ENCODE results near the gene ADARB1.

ADARB1 gene

GRCh38 chr21:45215213-45215612 lies 140.8 kb downstream of the ADARB1 start:
- DNase-seq: no peak

DNA sequence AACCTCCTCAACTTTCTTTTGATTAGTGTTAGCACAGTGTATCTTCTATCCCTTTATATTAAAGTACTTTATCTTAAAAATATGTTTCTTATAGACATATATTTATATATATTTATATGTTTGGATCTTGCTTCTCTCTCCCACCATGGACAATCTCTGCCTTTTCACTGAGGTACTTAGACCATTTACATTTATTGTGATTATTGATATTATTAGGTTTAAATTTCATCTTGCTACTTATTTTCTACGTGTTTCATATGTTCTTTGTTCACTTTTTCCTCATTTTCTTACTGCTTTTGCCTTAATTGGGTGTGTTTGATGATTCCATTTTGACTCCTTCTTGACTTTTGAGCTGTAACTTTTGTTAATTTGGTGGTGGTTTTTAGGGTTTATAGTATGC lies 142.6 kb downstream of the ADARB1 start:
- DNase-seq: no peak

- no peak for DNase-seq
These were observed 145.1 kb downstream of the ADARB1 start for GRCh38 chr21:45219517-45219916.

- DNase-seq: no peak
These were observed 145.7 kb downstream of the ADARB1 start for GRCh38 chr21:45220071-45220481.

DNA sequence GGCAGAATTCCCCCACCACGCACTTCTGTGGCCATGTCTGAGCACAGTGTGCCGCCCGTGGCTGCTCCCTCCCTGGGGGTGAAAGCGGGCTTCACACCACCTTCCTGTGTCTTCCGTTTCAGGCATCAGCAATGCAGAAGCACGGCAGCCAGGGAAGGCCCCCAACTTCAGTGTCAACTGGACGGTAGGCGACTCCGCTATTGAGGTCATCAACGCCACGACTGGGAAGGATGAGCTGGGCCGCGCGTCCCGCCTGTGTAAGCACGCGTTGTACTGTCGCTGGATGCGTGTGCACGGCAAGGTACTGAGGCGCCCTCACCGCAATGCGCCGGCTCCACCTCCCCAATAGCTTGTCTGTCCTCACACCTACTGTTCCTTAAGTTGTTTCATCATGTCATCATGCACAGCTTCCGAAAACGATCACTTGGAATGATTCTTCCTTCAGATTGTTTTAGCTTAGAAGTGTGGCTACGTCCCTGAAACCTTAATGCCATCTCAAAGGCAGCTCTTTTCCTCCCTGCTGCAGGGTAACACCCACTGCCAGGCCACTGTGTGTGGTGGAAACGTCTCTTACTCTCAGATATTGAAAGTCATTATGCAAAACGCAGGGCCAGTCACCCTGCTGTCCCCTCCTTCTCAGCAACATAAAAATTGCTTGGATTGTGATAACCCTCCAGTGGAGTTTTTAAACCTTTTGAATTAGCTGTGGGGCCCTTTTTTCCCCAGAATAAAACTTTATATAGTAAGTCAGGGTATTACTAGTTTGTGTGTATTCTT lies 146.5 kb downstream of the ADARB1 start:
- no peak for DNase-seq

GRCh38 chr21:45222001-45222400 lies 147.6 kb downstream of the ADARB1 start:
- DNase-seq: no peak

DNA sequence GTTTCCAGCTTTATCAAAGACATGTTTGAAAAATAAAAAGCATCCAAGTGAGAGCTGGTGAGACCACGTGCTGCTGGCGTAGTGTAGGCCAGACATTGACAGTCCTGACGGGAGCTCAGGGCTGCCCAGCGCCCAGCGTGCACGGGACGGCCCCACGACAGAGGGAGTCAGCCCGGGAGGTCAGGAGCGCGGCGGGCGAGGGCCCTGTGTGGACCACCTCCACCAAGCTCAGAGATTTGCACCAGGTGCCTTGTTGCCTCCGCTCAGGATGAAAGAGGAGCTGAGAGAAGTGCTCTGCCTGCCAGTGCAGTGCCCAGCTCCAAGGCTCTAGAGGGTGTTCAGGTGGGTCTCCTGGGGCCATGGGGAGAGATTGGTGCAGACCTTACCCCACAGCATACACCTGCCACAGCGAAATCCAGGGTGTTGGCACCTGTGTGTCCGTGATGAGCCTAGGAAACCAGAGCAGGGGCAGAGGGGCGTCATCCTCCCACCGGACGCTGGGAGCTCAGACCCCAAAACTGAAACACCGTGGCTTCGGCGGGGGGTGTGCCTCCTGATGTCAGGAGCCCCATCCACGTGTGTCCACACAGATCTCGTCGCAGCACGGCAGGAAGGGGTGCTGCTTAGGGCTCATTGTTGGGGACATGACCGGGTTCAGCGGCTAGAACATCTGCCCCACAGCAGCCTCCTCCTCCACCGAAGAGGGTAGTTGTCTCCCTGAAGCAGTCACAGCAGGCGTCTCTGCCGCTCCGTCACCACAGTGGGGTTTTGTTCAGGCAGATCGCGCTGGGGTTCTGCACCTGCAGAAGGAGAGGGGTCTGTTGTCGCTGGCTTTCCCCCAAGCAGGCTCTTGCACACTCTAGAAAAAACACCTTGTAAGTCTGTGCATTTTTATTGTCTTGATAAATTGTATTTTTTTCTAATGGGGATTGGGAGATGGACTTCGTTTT lies 149.1 kb downstream of the ADARB1 start:
- DNase-seq: no peak

DNA sequence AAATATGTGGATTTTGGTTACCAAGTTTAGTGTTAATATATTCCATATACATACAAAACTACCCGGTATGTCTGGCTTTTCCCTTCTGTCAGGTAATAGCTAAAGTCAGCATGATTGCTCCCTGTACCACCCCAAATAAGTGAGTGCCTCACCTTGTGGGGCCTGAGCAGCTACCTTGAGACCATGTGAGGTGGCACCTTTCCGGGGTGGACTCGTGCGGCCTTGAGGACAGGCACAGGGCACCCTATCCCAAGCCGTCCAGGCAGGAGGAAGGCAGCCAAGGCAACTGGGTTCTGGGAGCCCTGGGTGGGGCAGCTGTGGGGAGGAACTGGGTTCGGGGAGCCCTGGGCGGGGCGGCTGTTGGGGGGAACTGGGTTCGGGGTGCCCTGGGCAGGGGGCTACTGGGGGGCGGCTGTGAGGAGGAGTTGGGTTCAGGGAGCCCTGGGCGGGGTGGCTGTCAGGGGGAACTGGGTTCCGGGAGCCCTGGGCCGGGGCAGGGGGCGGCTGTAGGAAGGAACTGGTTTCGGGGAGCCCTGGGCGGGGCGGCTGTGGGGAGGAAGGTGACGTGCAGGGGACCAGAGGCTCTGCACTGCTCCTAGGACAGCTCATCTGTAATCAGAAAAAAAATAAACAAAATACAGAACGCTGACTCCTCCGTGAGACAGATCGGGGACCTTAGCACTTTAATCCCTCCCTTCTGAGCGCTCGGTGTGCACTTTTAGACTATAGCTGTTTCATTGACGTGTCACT lies 150.0 kb downstream of the ADARB1 start:
- DNase-seq: no peak

- DNase-seq: no peak
These were observed 150.8 kb downstream of the ADARB1 start for GRCh38 chr21:45225041-45225740.

- DNase-seq: no peak
These were observed 151.5 kb downstream of the ADARB1 start for GRCh38 chr21:45225741-45226327.

GRCh38 chr21:45226540-45227326 lies 152.4 kb downstream of the ADARB1 start:
- no peak for DNase-seq

DNA sequence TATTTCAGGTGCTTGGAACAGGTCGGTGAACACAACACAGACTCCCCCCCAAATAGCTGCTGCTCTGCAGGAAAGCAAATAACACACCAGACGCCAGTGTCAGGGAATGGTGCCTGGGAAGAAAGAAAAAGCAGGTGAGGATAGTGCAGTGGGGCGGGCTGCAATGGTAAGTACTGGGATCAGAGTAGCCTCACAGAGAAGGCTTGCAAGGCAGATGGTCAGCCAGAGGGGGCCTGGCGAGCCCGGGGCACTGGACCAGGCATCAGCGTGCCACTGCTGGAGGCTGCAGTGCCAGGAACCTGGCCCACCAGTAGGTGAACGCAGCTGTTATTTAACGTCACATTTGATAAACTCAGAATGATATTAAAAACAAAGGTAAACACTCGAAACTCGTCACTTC lies 153.4 kb downstream of the ADARB1 start:
- no peak for DNase-seq

DNA sequence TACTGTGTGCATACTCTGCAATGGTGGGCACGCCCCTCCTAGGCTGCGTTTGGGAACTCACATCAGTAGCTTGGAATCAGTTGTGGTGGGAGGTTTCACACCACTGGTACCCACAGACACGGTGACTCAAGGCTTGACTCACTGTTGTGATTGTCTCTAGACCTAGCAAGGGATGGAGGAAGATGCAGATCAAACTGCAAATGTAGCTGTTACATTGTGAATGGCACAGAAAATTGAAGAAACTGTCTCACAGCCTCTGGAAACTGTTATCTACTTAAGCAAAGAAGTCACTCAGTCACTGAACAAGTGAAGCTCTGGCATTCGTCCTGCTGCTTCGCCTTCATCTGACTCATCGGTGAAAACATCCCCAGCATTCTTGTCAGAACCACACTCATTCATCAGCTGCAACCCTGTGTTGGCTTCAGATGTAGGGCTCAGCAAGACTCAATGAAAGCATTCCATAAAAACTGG lies 153.8 kb downstream of the ADARB1 start:
- DNase-seq: no peak

DNA sequence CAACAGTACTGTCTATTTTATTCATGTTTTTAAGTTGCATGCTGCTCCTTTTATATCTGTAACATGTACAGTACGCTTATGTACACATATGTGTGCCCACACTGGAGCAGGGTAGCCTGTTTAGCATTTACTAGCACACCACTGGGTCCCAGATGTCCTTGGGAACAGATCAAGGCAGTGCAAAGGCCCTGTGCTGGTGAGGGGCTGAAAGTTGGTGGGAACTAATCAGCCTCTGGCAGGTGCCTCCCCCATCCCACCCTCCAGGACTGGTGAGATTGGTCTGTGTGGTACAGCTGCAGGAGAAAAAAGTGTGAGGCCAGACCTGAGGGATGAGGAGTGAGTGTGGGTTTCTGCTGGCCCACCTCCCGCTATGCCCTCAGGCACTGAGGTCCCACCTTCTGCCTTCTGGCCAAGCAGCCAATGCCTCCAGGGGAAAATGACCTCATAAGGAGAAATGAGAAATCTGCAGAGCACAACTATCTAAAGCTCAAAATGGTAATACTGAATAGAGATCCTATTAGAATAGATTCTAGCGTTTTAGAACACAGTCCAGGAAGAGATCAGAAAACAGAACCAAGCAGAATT lies 154.4 kb downstream of the ADARB1 start:
- DNase-seq: no peak

- no peak for DNase-seq
These were observed 157.3 kb downstream of the ADARB1 start for GRCh38 chr21:45231705-45232104.

GRCh38 chr21:45234127-45234526 lies 159.7 kb downstream of the ADARB1 start:
- no peak for DNase-seq

DNA sequence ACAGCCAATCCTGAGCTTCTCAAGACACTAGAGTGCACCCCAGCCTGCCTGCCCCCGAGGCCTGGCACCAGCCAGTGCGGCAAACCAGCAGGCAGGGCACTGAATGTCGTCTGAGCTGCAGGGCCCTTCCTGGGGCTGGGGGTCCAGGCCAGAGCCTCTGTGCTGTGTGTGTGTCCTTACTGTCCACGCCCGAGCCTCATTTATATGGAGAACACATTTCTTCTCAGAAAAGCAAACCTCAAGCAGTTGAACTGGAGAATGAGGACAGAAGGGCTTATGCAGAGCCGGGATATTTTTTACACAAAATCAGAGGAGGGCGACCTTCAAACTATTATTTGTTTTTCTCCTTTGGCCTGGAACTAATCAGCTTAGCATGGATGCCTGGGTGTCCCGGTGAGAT lies 160.6 kb downstream of the ADARB1 start:
- no peak for DNase-seq

DNA sequence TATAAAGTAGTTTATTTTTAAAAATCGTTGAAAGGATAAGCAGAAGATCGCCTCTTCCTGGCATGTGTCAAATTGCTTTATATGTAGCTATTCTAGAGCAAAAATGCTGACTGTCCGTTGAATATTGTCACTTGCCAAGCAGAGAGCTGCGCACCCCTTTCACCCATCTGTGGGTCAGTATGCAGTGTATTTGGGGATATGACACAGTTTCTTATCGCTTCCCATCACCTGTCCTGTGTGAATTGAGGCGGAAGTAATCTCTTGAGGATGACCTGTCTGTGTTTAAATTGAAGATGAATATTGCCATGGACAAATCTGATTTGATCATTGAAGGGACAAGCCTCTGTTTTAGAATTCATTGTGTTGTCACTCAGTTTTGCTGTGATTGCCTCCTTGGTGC lies 161.1 kb downstream of the ADARB1 start:
- DNase-seq: no peak

GRCh38 chr21:45236481-45236880 lies 162.1 kb downstream of the ADARB1 start:
- DNase-seq: no peak

DNA sequence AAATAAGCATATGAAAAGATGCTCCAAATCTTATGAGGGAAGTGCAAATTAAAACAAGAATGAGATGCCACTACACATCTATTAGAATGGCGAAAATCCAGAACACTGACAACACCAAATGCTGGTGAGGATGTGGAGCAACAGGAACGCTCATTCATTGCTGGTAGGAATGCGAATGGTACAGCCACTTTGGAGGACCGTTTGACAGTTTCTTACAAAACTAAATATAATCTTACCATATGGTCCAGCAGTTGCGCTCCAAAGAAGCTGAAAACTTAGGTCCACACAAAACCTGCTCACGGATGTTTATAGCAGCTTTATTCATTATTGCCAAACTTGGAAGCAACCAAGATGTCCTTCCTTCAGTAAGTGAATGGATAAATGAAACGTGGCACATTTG lies 163.0 kb downstream of the ADARB1 start:
- DNase-seq: no peak

- DNase-seq: no peak
These were observed 167.0 kb downstream of the ADARB1 start for GRCh38 chr21:45241357-45241756.
